GM12878 (cell line): ENCODE measurements around the gene MRPL49. TPM values are rescaled to one million over a fixed set of nuclear protein-coding genes. Genes with fewer than 3 reads are reported as not detected.

Experiments
- ATAC-seq: fragments of 200-7000 bp; cut with Tn5 transposase; 3 replicates; pipeline ENCODE4 v1.9.1; 2020; ENCODE audit warnings: mild to moderate bottlenecking, moderate library complexity
- BruUV-seq: library from RNA; stranded (reverse); fragments of 400-500 nt; replicated peaks from 2 replicates; lab custom pipeline; 2021; lab: Mats Ljungman, UMichigan
- CTCF ChIA-PET: fragments of 300-600 bp; sonication (Branson Sonifier 250); formaldehyde crosslinking; extraction: SDS; loops from one replicate; lab custom pipeline; 2021; ENCODE audit warnings: inconsistent platforms; lab: Yijun Ruan, JAX
- POLR2A ChIA-PET: fragments of 350-600 bp; formaldehyde crosslinking; extraction: SDS; loops from one replicate; lab custom pipeline; 2021; ENCODE audit warnings: inconsistent platforms; lab: Charles Lee
- RAD21 ChIA-PET: fragments of 300-600 bp; sonication (Branson Sonifier 250); formaldehyde crosslinking; loops from one replicate; lab custom pipeline; 2023; ENCODE audit warnings: antibody characterized with exemption; ENCODE audit not compliant: unreplicated experiment; lab: Charles Lee
- SMC1A ChIA-PET: fragments of 300-600 bp; sonication (Branson Sonifier 250); formaldehyde crosslinking; loops from one replicate; lab custom pipeline; 2023; ENCODE audit not compliant: unreplicated experiment, uncharacterized antibody; lab: Charles Lee
- DNase-seq: peaks from one replicate; pipeline ENCODE4 v3.0.0-alpha.2; 2011; ENCODE audit warnings: low read depth, low spot score
- FAIRE-seq: peaks from 3 replicates; lab custom pipeline; 2011; peaks lifted over from hg19 to GRCh38; lab: Jason Lieb, UNC
- H2AFZ ChIP-seq: 2 replicates; pipeline ENCODE4 v1.6.0; 2011; ENCODE audit warnings: low read depth, low read length, control low read depth; ENCODE audit not compliant: control insufficient read depth
- H3K27ac ChIP-seq: 2 replicates; pipeline ENCODE4 v1.5.1; 2011; ENCODE audit warnings: control low read depth; ENCODE audit not compliant: control insufficient read depth, insufficient read depth
- H3K27me3 ChIP-seq, 2 experiments: replicated peaks in 1 of 2; 2 replicates each; pipeline versions ENCODE4 v1.6.0 to v1.6.1; 2011; ENCODE audit warnings: low read length in 1 of 2; ENCODE audit not compliant: control insufficient read depth in 2 of 2, insufficient read depth in 2 of 2
- H3K36me3 ChIP-seq, 2 experiments: 2 replicates each; pipeline ENCODE4 v1.5.1; 2011; ENCODE audit warnings: low read length in 1 of 2; ENCODE audit not compliant: control insufficient read depth in 2 of 2, insufficient read depth in 2 of 2
- H3K4me1 ChIP-seq: 2 replicates; pipeline ENCODE4 v1.6.1; 2011; ENCODE audit warnings: mild to moderate bottlenecking, low read length, moderate library complexity, mixed read lengths; ENCODE audit not compliant: control insufficient read depth, insufficient read depth
- H3K4me2 ChIP-seq: 2 replicates; pipeline ENCODE4 v1.6.0; 2011; ENCODE audit warnings: control low read depth; ENCODE audit not compliant: control insufficient read depth, insufficient read depth
- H3K4me3 ChIP-seq: fragments of 200-600 bp; sonication (generic); 2 replicates; pipeline ENCODE4 v1.5.1; 2016
- H3K79me2 ChIP-seq: 2 replicates; pipeline ENCODE4 v1.6.0; 2011; ENCODE audit warnings: low read length; ENCODE audit not compliant: control insufficient read depth, insufficient read depth
- H3K9ac ChIP-seq: 2 replicates; pipeline ENCODE4 v1.8.0; 2011; ENCODE audit warnings: low read length, control low read depth, mixed read lengths; ENCODE audit not compliant: control insufficient read depth, insufficient read depth
- H3K9me3 ChIP-seq: replicated peaks from 3 replicates; pipeline ENCODE4 v1.5.1; 2011; ENCODE audit warnings: mild to moderate bottlenecking, low read length; ENCODE audit not compliant: control insufficient read depth, insufficient read depth
- H4K20me1 ChIP-seq: 2 replicates; pipeline ENCODE4 v1.6.0; 2011; ENCODE audit not compliant: control insufficient read depth, insufficient read depth
- KLF5 ChIP-seq: fragments of 450-650 bp; IDR thresholded peaks from 2 replicates; pipeline ENCODE4 v1.6.1; 2014; ENCODE audit warnings: mild to moderate bottlenecking; ENCODE audit not compliant: partially characterized antibody
- NFYB ChIP-seq: IDR thresholded peaks from 2 replicates; pipeline ENCODE4 v1.6.1; 2011; ENCODE audit warnings: low read depth, mild to moderate bottlenecking, low read length, improper control_type of control experiment, moderate library complexity; ENCODE audit not compliant: insufficient read depth
- WGBS: methylation state at CpG from one replicate; pipeline ENCODE4 v1.1.6; 2016; ENCODE audit warnings: low lambda C conversion rate; ENCODE audit not compliant: insufficient replicate concordance, insufficient coverage; ENCODE audit errors: missing lambda C conversion rate; 5-methylcytosine and 5-hydroxymethylcytosine counted together
- in situ Hi-C: fragments of 300-500 bp; cut with MboI; formaldehyde crosslinking; loops from 9 replicates; pipeline ENCODE4 v1.14.3; 2018; ENCODE audit warnings: mixed read lengths
- intact Hi-C: fragments of 100-400 bp; cut with micrococcal nuclease; formaldehyde crosslinking; loops from one replicate; pipeline ENCODE4 v1.14.2; 2022; ENCODE audit not compliant: unreplicated experiment
- polyA plus RNA-seq, 11 experiments: library from polyadenylated mRNA; depleted of rRNA in 4 of 11; unstranded in 6 of 11; stranded (reverse) in 5 of 11; fragments of >200 nt; fragmentation: Nextera tagmentation in 4 of 11; fragmentation: Illumina TruSeq in 1 of 11; extraction: Ambion mirVana in 4 of 11; extraction: Trizol in 1 of 11; gene quantifications; 1 replicate in 1 of 11; 2 replicates in 10 of 11; pipeline versions ENCODE4 v1.2.1 to v1.2.3, GENCODE V29; 2011 to 2016; ENCODE audit warnings: inconsistent platforms in 2 of 11, missing spikeins in 2 of 11, low read depth in 1 of 11
- total RNA-seq, 4 experiments: library from RNA; depleted of rRNA in 3 of 4; stranded (reverse); fragments of >200 nt in 3 of 4; fragmentation: Illumina TruSeq in 1 of 4; extraction: Trizol in 1 of 4; gene quantifications; 2 replicates each; pipeline versions ENCODE4 v1.2.1 to v1.2.3, GENCODE V29; 2013 to 2021

The MRPL49 gene
- total and polyA plus RNA-seq, 10 of the 15 experiments (the other 5 are each of a cell fraction or from before 2014, with no cell fraction given), result 42.0 to 116 (median 71.7) TPM

DNA sequence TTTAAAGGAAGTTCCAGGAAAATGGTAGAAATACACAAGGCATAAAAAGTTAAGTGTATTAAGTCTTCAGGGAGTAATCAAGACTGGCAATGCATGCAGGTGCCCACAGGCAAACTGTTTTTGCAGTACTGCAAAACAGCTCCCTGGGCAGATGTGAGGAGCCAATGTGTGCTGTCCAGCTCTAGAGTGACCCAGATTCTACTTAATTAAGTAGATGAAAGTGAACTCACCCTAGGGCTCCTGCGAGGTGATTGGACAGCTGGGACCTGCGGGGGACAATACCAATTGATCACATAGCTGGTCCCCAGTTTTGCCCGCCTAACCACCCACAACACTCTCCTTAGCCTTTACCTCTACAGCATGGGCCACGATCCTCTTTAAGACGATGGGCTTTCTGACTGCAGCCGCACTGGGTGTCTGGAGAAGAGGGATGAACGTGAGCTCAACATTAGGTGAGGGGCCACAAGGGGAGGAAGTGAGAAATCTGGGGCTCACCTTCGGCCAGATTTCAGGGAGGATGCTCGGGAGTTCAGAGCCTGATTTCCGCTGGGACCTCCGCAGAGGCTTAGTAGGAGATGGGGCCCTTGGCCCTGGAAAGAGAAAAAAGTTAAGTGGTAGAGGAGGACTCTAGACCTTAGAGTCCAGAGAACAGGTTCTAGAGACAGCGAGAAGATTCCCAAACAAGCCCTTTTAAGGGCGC, 38.8 kb upstream of the MRPL49 start:
- POLR2A ChIA-PET, result interaction anchor here (0.6 to 1.5 kb wide), 12 partner anchors 12 to 235 kb away, joined by 3 to 5 read pairs (median 4); partner anchors contain the start of genes FAU, MRPL49 and SAC3D1
- Histone ChIP-seq H3K36me3 (peaks cover 10 to 11% of the 10 kb centered on the region in 2 experiments), H3K27ac (peak overlapping the region; percentile 84), H3K4me1 (peaks cover 32% of the 10 kb centered on the region), H3K9ac (peak overlapping the region; percentile 87), H3K79me2 (peaks cover 58% of the 10 kb centered on the region), H3K4me2 (peak overlapping the region; percentile 77), H3K9me3 (no peaks in the 10 kb centered on the region), H4K20me1 (no peaks in the 10 kb centered on the region), H3K27me3 (no peaks in the 10 kb centered on the region), H2AFZ (peak overlapping the region; percentile 77), H3K4me3 (peak overlapping the region; percentile 86)
- no peak for FAIRE-seq
- DNase-seq, result no peak
- SMC1A ChIA-PET, result interaction anchor here (0.7 to 1.3 kb wide), 4 partner anchors 12 to 43 kb away, joined by 3 to 4 read pairs (median 4); partner anchors contain the start of gene SAC3D1
- BruUV-seq, result no TSS peak
- in situ Hi-C loops, result no loop called here
- intact Hi-C loops, result no loop called here
- CTCF ChIA-PET, result interaction anchor here (0.6 to 2.1 kb wide), 8 partner anchors 15 to 237 kb away, joined by 3 to 11 read pairs (median 4); partner anchors contain the start of genes ARL2, SNX15 and TM7SF2
- ATAC-seq, result peak; percentile 5
- RAD21 ChIA-PET, result interaction anchor here (0.7 to 1.8 kb wide), 3 partner anchors 11 to 235 kb away, joined by 3 to 6 read pairs (median 3); partner anchors contain the start of gene ARL2
- 0% methylated on average over 13 of the region's 13 CpGs for WGBS
- TF ChIP-seq NFYB (0 out of 2 replicates have a peak, but pooled peaks have one; percentile 11), KLF5 (no peak)
